ENCODE measurements around the gene DLEC1. TPM values are rescaled to one million over a fixed set of nuclear protein-coding genes. Genes with fewer than 3 reads are reported as not detected.

Gene DLEC1
- total and polyA plus RNA-seq, 7 experiments from 2014 or later: 0.41 to 9.4 (median 5.6) TPM

- peak within 1 kb of the TSS; percentile 90 to 100 (median 96) for H3K4me3 Mint-ChIP-seq
- no peaks in the 10 kb centered on the region for H3K27me3 Mint-ChIP-seq
Observed at GRCh38 chr3:38138349-38139190, 99.6 kb downstream of the DLEC1 start, which contains the start of gene MYD88. TSS of gene MYD88 (plus strand) at chr3:38138661. CDS start at chr3:38138701, 40 bp downstream.

GRCh38 chr3:38139191-38139590 is 100.2 kb downstream of the DLEC1 start:
- Mint-ChIP-seq H3K4me3 (peak overlapping the region; percentile 90 to 100 (median 96)), H3K9me3 (no peaks in the 10 kb centered on the region), H3K36me3 (peaks cover 4 to 38% (median 18%) of the 10 kb centered on the region in 5 donors), H3K27me3 (no peaks in the 10 kb centered on the region), H3K27ac (peak overlapping the region; percentile 89 to 100 (median 98)), H3K4me1 (peaks cover 36 to 68% (median 57%) of the 10 kb centered on the region in 7 donors)
- no peaks in the 10 kb centered on the region for H3K9me3 ChIP-seq (ENCODE audit: control insufficient read depth in 2 of 3, low read length in 3 of 3)
- peak overlapping the region; percentile 98 for H3K4me3 ChIP-seq (ENCODE audit: low read length)
- DNase-seq: no peak
- H3K4me1 ChIP-seq (ENCODE audit: control insufficient read depth in 2 of 2, insufficient read depth in 2 of 2, low read length in 2 of 2): peaks cover 18 to 35% of the 10 kb centered on the region in 2 donors
- intact Hi-C loops (cut with micrococcal nuclease): loop anchor here (5.0 to 10.0 kb wide), 10 partner anchors 68 to 1266 kb away; partner anchors contain the start of genes EXOG (in 2 of the 2), GORASP1 (in 1 of the 2), RPSA (in 1 of the 2) and SCN11A (in 1 of the 2)
- peak overlapping the region; percentile 90 for H3K27ac ChIP-seq (ENCODE audit: low read depth, low read length)
- peaks cover 0 to 30% (median 0%) of the 10 kb centered on the region in 3 experiments for H3K36me3 ChIP-seq (ENCODE audit: control insufficient read depth in 2 of 3, insufficient read depth in 3 of 3, low read length in 3 of 3)
- POLR2A ChIA-PET: interaction anchor here (0.8 to 8.2 kb wide), 3 partner anchors 26 to 279 kb away, joined by 3 to 156 read pairs (median 11); partner anchors contain the start of genes DLEC1 and OXSR1
- H3K27me3 ChIP-seq (ENCODE audit: control insufficient read depth in 2 of 2, insufficient read depth in 2 of 2, low read length in 2 of 2): no peaks in the 10 kb centered on the region
- no peak for ATAC-seq
- CTCF ChIA-PET: no interaction called here

More at GRCh38 chr3:38138349-38139190, 99.6 kb downstream of the DLEC1 start, which contains the start of gene MYD88:
- Histone ChIP-seq H3K27me3 (ENCODE audit: control insufficient read depth in 2 of 2, insufficient read depth in 2 of 2, low read length in 2 of 2) (no peaks in the 10 kb centered on the region), H3K36me3 (ENCODE audit: control insufficient read depth in 2 of 3, insufficient read depth in 3 of 3, low read length in 3 of 3) (peaks cover 0 to 36% (median 0%) of the 10 kb centered on the region in 3 experiments), H3K4me1 (ENCODE audit: control insufficient read depth in 2 of 2, insufficient read depth in 2 of 2, low read length in 2 of 2) (peaks cover 18 to 35% of the 10 kb centered on the region in 2 donors), H3K9me3 (ENCODE audit: control insufficient read depth in 2 of 3, low read length in 3 of 3) (no peaks in the 10 kb centered on the region), H3K4me3 (ENCODE audit: low read length) (peak within 1 kb of the TSS; percentile 98), H3K27ac (ENCODE audit: low read depth, low read length) (peak within 1 kb of the TSS; percentile 90)
- Mint-ChIP-seq H3K9me3 (no peaks in the 10 kb centered on the region), H3K36me3 (peaks cover 4 to 39% (median 20%) of the 10 kb centered on the region in 5 donors), H3K27ac (peak within 1 kb of the TSS; percentile 89 to 100 (median 98)), H3K4me1 (peaks cover 39 to 75% (median 60%) of the 10 kb centered on the region in 7 donors)
- ChIA-PET POLR2A (interaction anchor here (0.8 to 8.2 kb wide), 4 partner anchors 26 to 279 kb away, joined by 3 to 156 read pairs (median 12); partner anchors contain the start of genes DLEC1 and OXSR1), CTCF (interaction anchor here (0.6 kb wide), 1 partner anchor 10 kb away, joined by 3 read pairs; no protein-coding TSS in a partner anchor)
- intact Hi-C loops (cut with micrococcal nuclease): loop anchor here (5.0 to 10.0 kb wide), 10 partner anchors 69 to 1266 kb away; partner anchors contain the start of genes EXOG (in 2 of the 2), GORASP1 (in 1 of the 2), RPSA (in 1 of the 2) and SCN11A (in 1 of the 2)
- ATAC-seq (peak; percentile 64), DNase-seq (peak; percentile 69 to 84 (median 78))

- POLR2A ChIA-PET: interaction anchor here (0.8 to 8.2 kb wide), 3 partner anchors 25 to 280 kb away, joined by 3 to 156 read pairs (median 11); partner anchors contain the start of genes DLEC1 and OXSR1
- Mint-ChIP-seq H3K36me3 (peaks cover 4 to 35% (median 15%) of the 10 kb centered on the region in 5 donors), H3K27me3 (no peaks in the 10 kb centered on the region), H3K9me3 (no peaks in the 10 kb centered on the region), H3K4me3 (peak overlapping the region; percentile 90 to 100 (median 96)), H3K27ac (peak overlapping the region; percentile 29 to 100 (median 97)), H3K4me1 (peaks cover 32 to 64% (median 54%) of the 10 kb centered on the region in 7 donors)
- Histone ChIP-seq H3K27me3 (ENCODE audit: control insufficient read depth in 2 of 2, insufficient read depth in 2 of 2, low read length in 2 of 2) (no peaks in the 10 kb centered on the region), H3K9me3 (ENCODE audit: control insufficient read depth in 2 of 3, low read length in 3 of 3) (no peaks in the 10 kb centered on the region), H3K4me3 (ENCODE audit: low read length) (peak overlapping the region; percentile 98), H3K36me3 (ENCODE audit: control insufficient read depth in 2 of 3, insufficient read depth in 3 of 3, low read length in 3 of 3) (peaks cover 0 to 26% (median 0%) of the 10 kb centered on the region in 3 experiments), H3K4me1 (ENCODE audit: control insufficient read depth in 2 of 2, insufficient read depth in 2 of 2, low read length in 2 of 2) (peaks cover 18 to 35% of the 10 kb centered on the region in 2 donors), H3K27ac (ENCODE audit: low read depth, low read length) (peak overlapping the region; percentile 90)
- no peak for DNase-seq
- ATAC-seq: no peak
- intact Hi-C loops (cut with micrococcal nuclease): loop anchor here (5.0 to 10.0 kb wide), 10 partner anchors 68 to 1265 kb away; partner anchors contain the start of genes EXOG (in 2 of the 2), GORASP1 (in 1 of the 2), RPSA (in 1 of the 2) and SCN11A (in 1 of the 2)
- CTCF ChIA-PET: no interaction called here
Observed at GRCh38 chr3:38139652-38140051, 100.6 kb downstream of the DLEC1 start.

GRCh38 chr3:38140326-38141172 is 101.5 kb downstream of the DLEC1 start:
- H3K4me1 Mint-ChIP-seq: peaks cover 24 to 55% (median 47%) of the 10 kb centered on the region in 7 donors
- no peak overlapping the region for H3K4me3 ChIP-seq (ENCODE audit: low read length)
- H3K4me3 Mint-ChIP-seq: peak overlapping the region; percentile 69 to 100 (median 94)
- peak overlapping the region; percentile 90 for H3K27ac ChIP-seq (ENCODE audit: low read depth, low read length)
- peaks cover 0 to 24% (median 0%) of the 10 kb centered on the region in 3 experiments for H3K36me3 ChIP-seq (ENCODE audit: control insufficient read depth in 2 of 3, insufficient read depth in 3 of 3, low read length in 3 of 3)
- POLR2A ChIA-PET: interaction anchor here (0.9 to 8.2 kb wide), 4 partner anchors 15 to 101 kb away, joined by 3 to 156 read pairs (median 8); partner anchors contain the start of genes DLEC1 and OXSR1
- H3K4me1 ChIP-seq (ENCODE audit: control insufficient read depth in 2 of 2, insufficient read depth in 2 of 2, low read length in 2 of 2): peaks cover 12 to 31% of the 10 kb centered on the region in 2 donors
- intact Hi-C loops (cut with micrococcal nuclease): no loop called here
- H3K36me3 Mint-ChIP-seq: peaks cover 4 to 32% (median 15%) of the 10 kb centered on the region in 5 donors
- ATAC-seq (no peak), DNase-seq (no peak)
- peak overlapping the region in 7 of 9 donors; percentile 13 to 100 (median 98) for H3K27ac Mint-ChIP-seq
- CTCF ChIA-PET: no interaction called here
- H3K27me3 ChIP-seq (ENCODE audit: control insufficient read depth in 2 of 2, insufficient read depth in 2 of 2, low read length in 2 of 2): no peaks in the 10 kb centered on the region
- peaks cover 0 to 2% (median 0%) of the 10 kb centered on the region in 5 donors for H3K27me3 Mint-ChIP-seq
- H3K9me3 ChIP-seq (ENCODE audit: control insufficient read depth in 2 of 3, low read length in 3 of 3): no peaks in the 10 kb centered on the region
- peaks cover 0 to 6% (median 3%) of the 10 kb centered on the region in 11 donors for H3K9me3 Mint-ChIP-seq

- no peak for DNase-seq
- CTCF ChIA-PET: no interaction called here
- H3K27me3 ChIP-seq (ENCODE audit: control insufficient read depth in 2 of 2, insufficient read depth in 2 of 2, low read length in 2 of 2): no peaks in the 10 kb centered on the region
Observed at GRCh38 chr3:38141173-38141951, 102.4 kb downstream of the DLEC1 start.

More at GRCh38 chr3:38141173-38141951, 102.4 kb downstream of the DLEC1 start:
- Mint-ChIP-seq H3K27ac (peak overlapping the region in 5 of 9 donors; percentile 1 to 53 (median 36)), H3K27me3 (peaks cover 0 to 4% (median 0%) of the 10 kb centered on the region in 5 donors), H3K4me3 (peak overlapping the region in 7 of 10 donors; percentile 16 to 98 (median 44)), H3K9me3 (peaks cover 0 to 14% (median 9%) of the 10 kb centered on the region in 11 donors), H3K4me1 (peaks cover 16 to 47% (median 40%) of the 10 kb centered on the region in 7 donors), H3K36me3 (peaks cover 7 to 32% (median 15%) of the 10 kb centered on the region in 5 donors)
- no peak for ATAC-seq
- no peak overlapping the region for H3K4me3 ChIP-seq (ENCODE audit: low read length)
- POLR2A ChIA-PET: interaction anchor here (0.6 to 8.2 kb wide), 3 partner anchors 13 to 24 kb away, joined by 3 to 156 read pairs (median 6); partner anchors contain the start of gene OXSR1
- intact Hi-C loops (cut with micrococcal nuclease): no loop called here
- H3K27ac ChIP-seq (ENCODE audit: low read depth, low read length): no peak overlapping the region
- H3K36me3 ChIP-seq (ENCODE audit: control insufficient read depth in 2 of 3, insufficient read depth in 3 of 3, low read length in 3 of 3): peaks cover 0 to 24% (median 0%) of the 10 kb centered on the region in 3 experiments
- H3K9me3 ChIP-seq (ENCODE audit: control insufficient read depth in 2 of 3, low read length in 3 of 3): no peaks in the 10 kb centered on the region
- H3K4me1 ChIP-seq (ENCODE audit: control insufficient read depth in 2 of 2, insufficient read depth in 2 of 2, low read length in 2 of 2): peaks cover 11 to 22% of the 10 kb centered on the region in 2 donors

All from naive thymus-derived CD4-positive, alpha-beta T cell (primary cell).